GM18873 (cell line): ENCODE results near the gene ZBTB7C.

Experiments
- ATAC-seq: cut with Tn5 transposase; IDR thresholded peaks from one replicate; pipeline ENCODE4 v1.9.1; 2021; ENCODE audit warnings: mild to moderate bottlenecking, moderate library complexity, moderate number of reproducible peaks; ENCODE audit not compliant: unreplicated experiment, low FRiP score

ZBTB7C gene

GRCh38 chr18:48052842-48053241 lies 356.3 kb downstream of the ZBTB7C start:
- no peak for ATAC-seq

- ATAC-seq, result no peak
Measured at GRCh38 chr18:48051945-48052840, 357.0 kb downstream of the ZBTB7C start.

- ATAC-seq, result no peak
Measured at GRCh38 chr18:48050176-48050575, 359.0 kb downstream of the ZBTB7C start.

GRCh38 chr18:48049757-48050156 lies 359.4 kb downstream of the ZBTB7C start:
- no peak for ATAC-seq

GRCh38 chr18:48048251-48048650 lies 360.9 kb downstream of the ZBTB7C start:
- no peak for ATAC-seq

- ATAC-seq, result no peak
Measured at GRCh38 chr18:48046843-48047242, 362.3 kb downstream of the ZBTB7C start.

- ATAC-seq, result no peak
Measured at GRCh38 chr18:48045744-48046143, 363.4 kb downstream of the ZBTB7C start.

- no peak for ATAC-seq
Measured at GRCh38 chr18:48044944-48045343, 364.2 kb downstream of the ZBTB7C start.

GRCh38 chr18:48043166-48043565 lies 366.0 kb downstream of the ZBTB7C start:
- ATAC-seq, result no peak

GRCh38 chr18:48042431-48042830 lies 366.8 kb downstream of the ZBTB7C start:
- ATAC-seq, result no peak

- no peak for ATAC-seq
Measured at GRCh38 chr18:48040457-48041110, 368.6 kb downstream of the ZBTB7C start.

- no peak for ATAC-seq
Measured at GRCh38 chr18:48039769-48040215, 369.4 kb downstream of the ZBTB7C start.

GRCh38 chr18:48038636-48039035 lies 370.5 kb downstream of the ZBTB7C start:
- no peak for ATAC-seq

- ATAC-seq, result no peak
Measured at GRCh38 chr18:48037481-48038271, 371.5 kb downstream of the ZBTB7C start.

- no peak for ATAC-seq
Measured at GRCh38 chr18:48036641-48037421, 372.4 kb downstream of the ZBTB7C start.

- no peak for ATAC-seq
Measured at GRCh38 chr18:48036226-48036625, 373.0 kb downstream of the ZBTB7C start.

- ATAC-seq, result no peak
Measured at GRCh38 chr18:48035556-48035860, 373.7 kb downstream of the ZBTB7C start.

GRCh38 chr18:48034651-48035555 lies 374.3 kb downstream of the ZBTB7C start:
- ATAC-seq, result no peak
